Activated CD8-positive, alpha-beta T cell treated with anti-CD3 and anti-CD28 coated beads for 36 hours (primary cell): ENCODE measurements around the gene CT45A1. TPM values are rescaled to one million over a fixed set of nuclear protein-coding genes. Genes with fewer than 3 reads are reported as not detected.
A peak's percentile ranks its signal among the peaks of the same experiment; 100 is the strongest.
"Not testable (repeated sequence)": the region's sequence is repeated elsewhere in the genome, so short reads cannot be mapped to it uniquely, and the experiment has no call there.

Experiments used
- ATAC-seq: fragments of 200-7000 bp; cut with Tn5 transposase; one replicate; pipeline ENCODE4 v1.10.0; 2021; ENCODE audit warnings: mild to moderate bottlenecking, moderate library complexity
- CTCF ChIA-PET: fragments of 350-600 bp; sonication (Branson Sonifier 250); formaldehyde crosslinking; loops from one replicate; lab custom pipeline; 2021; ENCODE audit warnings: antibody characterized with exemption; lab: Charles Lee
- POLR2A ChIA-PET: fragments of 350-600 bp; sonication (Branson Sonifier 250); formaldehyde crosslinking; loops from one replicate; lab custom pipeline; 2021; ENCODE audit warnings: antibody characterized with exemption; lab: Charles Lee
- DNase-seq: peaks from one replicate; pipeline ENCODE4 v3.0.0-alpha.2; 2020
- H3K27ac Mint-ChIP-seq: one replicate; pipeline ENCODE4 v1.8.0; 2021; ENCODE audit warnings: mild to moderate bottlenecking, mixed read lengths
- H3K27me3 Mint-ChIP-seq: one replicate; pipeline ENCODE4 v1.8.0; 2021; ENCODE audit warnings: mixed read lengths
- H3K36me3 Mint-ChIP-seq: one replicate; pipeline ENCODE4 v1.8.0; 2021; ENCODE audit warnings: low read depth, mixed read lengths
- H3K4me1 Mint-ChIP-seq: one replicate; pipeline ENCODE4 v1.8.0; 2021; ENCODE audit warnings: low read depth, mixed read lengths
- H3K4me3 Mint-ChIP-seq: one replicate; pipeline ENCODE4 v1.8.0; 2021; ENCODE audit warnings: mild to moderate bottlenecking, moderate library complexity, mixed read lengths
- H3K9me3 Mint-ChIP-seq: one replicate; pipeline ENCODE4 v1.8.0; 2021; ENCODE audit warnings: mixed read lengths
- CTCF ChIP-seq: fragments of 200-600 bp; IDR thresholded peaks from one replicate; pipeline ENCODE4 v1.8.0; 2022; ENCODE audit warnings: antibody characterized with exemption, mild to moderate bottlenecking
- intact Hi-C: fragments of 100-400 bp; cut with micrococcal nuclease; formaldehyde crosslinking; loops from one replicate; pipeline ENCODE4 v1.10.0; 2022
- total RNA-seq, 2 experiments: library from RNA; stranded (reverse); gene quantifications; one replicate each; pipeline ENCODE4 v1.2.3, GENCODE V29; 2021

The CT45A1 gene
- total RNA-seq, 2 experiments from 2014 or later = not detected

GRCh38 chrX:135707880-135708279 lies 5.6 kb upstream of the CT45A1 start:
- Mint-ChIP-seq H3K4me3 (no peak overlapping the region), H3K4me1 (no peaks in the 10 kb centered on the region), H3K27me3 (no peaks in the 10 kb centered on the region), H3K9me3 (no peaks in the 10 kb centered on the region), H3K36me3 (no peaks in the 10 kb centered on the region), H3K27ac (no peak overlapping the region)
- ATAC-seq (peak; percentile 27), DNase-seq (peak; percentile 52)
- intact Hi-C loops = no loop called here
- peak; percentile 42 for TF ChIP-seq CTCF
- CTCF ChIA-PET = no interaction called here
- POLR2A ChIA-PET = no interaction called here

DNA sequence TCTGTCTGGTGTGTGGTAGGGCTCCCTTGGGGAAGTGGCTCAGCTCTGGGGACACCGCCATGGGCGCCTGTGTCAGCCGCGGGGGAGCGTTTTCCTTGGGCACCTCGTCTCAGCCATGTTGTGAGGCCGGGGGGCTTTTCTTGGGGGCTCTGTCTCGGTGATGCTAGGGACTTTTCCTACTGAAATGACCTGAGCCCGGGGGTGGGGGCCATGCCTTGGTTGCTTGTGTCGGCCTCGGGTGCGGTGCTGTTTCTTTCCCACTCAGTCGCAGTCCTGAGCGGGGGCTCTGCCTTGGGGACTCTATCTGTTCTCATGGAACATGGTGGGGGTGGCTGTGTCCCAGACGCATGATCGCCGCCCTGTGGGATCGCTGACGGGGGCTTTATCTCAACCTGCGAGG lies 356 bp downstream of the CT45A1 start:
- H3K9me3 Mint-ChIP-seq = no peaks in the 10 kb centered on the region
- no peaks in the 10 kb centered on the region for H3K4me1 Mint-ChIP-seq
- H3K27ac Mint-ChIP-seq = no peak overlapping the region
- no peak for TF ChIP-seq CTCF
- no peak overlapping the region for H3K4me3 Mint-ChIP-seq
- POLR2A ChIA-PET = no interaction called here
- ATAC-seq = no peak
- CTCF ChIA-PET = no interaction called here
- intact Hi-C loops = no loop called here
- no peak for DNase-seq
- no peaks in the 10 kb centered on the region for H3K36me3 Mint-ChIP-seq
- no peaks in the 10 kb centered on the region for H3K27me3 Mint-ChIP-seq

- H3K27ac Mint-ChIP-seq, ATAC-seq, POLR2A ChIA-PET, H3K4me1 Mint-ChIP-seq, DNase-seq, intact Hi-C loops, CTCF ChIA-PET, H3K4me3 Mint-ChIP-seq, H3K9me3 Mint-ChIP-seq, H3K27me3 Mint-ChIP-seq, H3K36me3 Mint-ChIP-seq: not testable (repeated sequence)
Observed at GRCh38 chrX:135734666-135735065, 21.2 kb downstream of the CT45A1 start.

- H3K36me3 Mint-ChIP-seq = no peaks in the 10 kb centered on the region
- ChIA-PET POLR2A (no interaction called here), CTCF (no interaction called here)
- H3K27ac Mint-ChIP-seq = no peak overlapping the region
- TF ChIP-seq CTCF = no peak
- no peak for DNase-seq
- no peak overlapping the region for H3K4me3 Mint-ChIP-seq
- H3K27me3 Mint-ChIP-seq = no peaks in the 10 kb centered on the region
- no peaks in the 10 kb centered on the region for H3K4me1 Mint-ChIP-seq
- intact Hi-C loops = no loop called here
- ATAC-seq = no peak
- no peaks in the 10 kb centered on the region for H3K9me3 Mint-ChIP-seq
Observed at GRCh38 chrX:135737366-135738071, 24.1 kb downstream of the CT45A1 start.

- ATAC-seq (peak; percentile 73), DNase-seq (peak; percentile 57)
- ChIA-PET POLR2A (interaction anchor here (0.6 kb wide), 1 partner anchor 181 kb away, joined by 3 read pairs; no protein-coding TSS in a partner anchor), CTCF (interaction anchor here (0.6 kb wide), 1 partner anchor 426 kb away, joined by 3 read pairs; no protein-coding TSS in a partner anchor)
- no peaks in the 10 kb centered on the region for H3K4me1 Mint-ChIP-seq
- H3K9me3 Mint-ChIP-seq = no peaks in the 10 kb centered on the region
- TF ChIP-seq CTCF = peak; percentile 48
- H3K4me3 Mint-ChIP-seq = no peak overlapping the region
- no peaks in the 10 kb centered on the region for H3K27me3 Mint-ChIP-seq
- H3K27ac Mint-ChIP-seq = no peak overlapping the region
- intact Hi-C loops = no loop called here
- no peaks in the 10 kb centered on the region for H3K36me3 Mint-ChIP-seq
Observed at GRCh38 chrX:135740681-135741149, 27.3 kb downstream of the CT45A1 start.
